ENCODE results near the gene PTPRQ.
"Not testable (repeated sequence)": the region's sequence is repeated elsewhere in the genome, so short reads cannot be mapped to it uniquely, and the experiment has no call there.

The PTPRQ gene, protein sequence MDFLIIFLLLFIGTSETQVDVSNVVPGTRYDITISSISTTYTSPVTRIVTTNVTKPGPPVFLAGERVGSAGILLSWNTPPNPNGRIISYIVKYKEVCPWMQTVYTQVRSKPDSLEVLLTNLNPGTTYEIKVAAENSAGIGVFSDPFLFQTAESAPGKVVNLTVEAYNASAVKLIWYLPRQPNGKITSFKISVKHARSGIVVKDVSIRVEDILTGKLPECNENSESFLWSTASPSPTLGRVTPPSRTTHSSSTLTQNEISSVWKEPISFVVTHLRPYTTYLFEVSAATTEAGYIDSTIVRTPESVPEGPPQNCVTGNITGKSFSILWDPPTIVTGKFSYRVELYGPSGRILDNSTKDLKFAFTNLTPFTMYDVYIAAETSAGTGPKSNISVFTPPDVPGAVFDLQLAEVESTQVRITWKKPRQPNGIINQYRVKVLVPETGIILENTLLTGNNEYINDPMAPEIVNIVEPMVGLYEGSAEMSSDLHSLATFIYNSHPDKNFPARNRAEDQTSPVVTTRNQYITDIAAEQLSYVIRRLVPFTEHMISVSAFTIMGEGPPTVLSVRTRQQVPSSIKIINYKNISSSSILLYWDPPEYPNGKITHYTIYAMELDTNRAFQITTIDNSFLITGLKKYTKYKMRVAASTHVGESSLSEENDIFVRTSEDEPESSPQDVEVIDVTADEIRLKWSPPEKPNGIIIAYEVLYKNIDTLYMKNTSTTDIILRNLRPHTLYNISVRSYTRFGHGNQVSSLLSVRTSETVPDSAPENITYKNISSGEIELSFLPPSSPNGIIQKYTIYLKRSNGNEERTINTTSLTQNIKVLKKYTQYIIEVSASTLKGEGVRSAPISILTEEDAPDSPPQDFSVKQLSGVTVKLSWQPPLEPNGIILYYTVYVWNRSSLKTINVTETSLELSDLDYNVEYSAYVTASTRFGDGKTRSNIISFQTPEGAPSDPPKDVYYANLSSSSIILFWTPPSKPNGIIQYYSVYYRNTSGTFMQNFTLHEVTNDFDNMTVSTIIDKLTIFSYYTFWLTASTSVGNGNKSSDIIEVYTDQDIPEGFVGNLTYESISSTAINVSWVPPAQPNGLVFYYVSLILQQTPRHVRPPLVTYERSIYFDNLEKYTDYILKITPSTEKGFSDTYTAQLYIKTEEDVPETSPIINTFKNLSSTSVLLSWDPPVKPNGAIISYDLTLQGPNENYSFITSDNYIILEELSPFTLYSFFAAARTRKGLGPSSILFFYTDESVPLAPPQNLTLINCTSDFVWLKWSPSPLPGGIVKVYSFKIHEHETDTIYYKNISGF (N-terminal part only)

GRCh38 chr12:80443974-80444666, at the start of gene PTPRQ:
Gene PTPRQ (plus strand): TSS chr12:80444235. CDS start chr12:80444346, 111 bp downstream.
- no peak for DNase-seq

GRCh38 chr12:80400571-80400991, 43.5 kb upstream of the PTPRQ start:
- DNase-seq = no peak

GRCh38 chr12:80401191-80401590, 42.8 kb upstream of the PTPRQ start:
- no peak for DNase-seq

DNA sequence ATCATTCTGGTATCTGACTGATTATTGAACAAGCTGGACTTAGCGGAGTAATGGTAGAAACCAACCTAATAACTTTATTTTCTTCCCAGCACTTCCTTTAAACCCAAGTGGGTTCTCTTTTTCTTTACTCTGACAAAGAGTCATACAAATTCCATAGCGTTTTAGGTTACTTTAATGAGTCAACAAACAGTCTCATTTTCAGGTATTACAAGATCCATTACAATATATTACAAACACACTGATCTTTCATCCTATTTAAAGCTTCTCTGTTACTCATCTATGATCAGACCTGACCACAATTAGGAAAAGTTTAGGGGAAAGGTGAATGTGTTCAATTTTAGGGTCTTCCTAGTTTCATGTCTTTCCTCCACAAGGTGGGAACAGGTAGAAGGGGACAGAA, 39.4 kb upstream of the PTPRQ start:
- no peak for DNase-seq

GRCh38 chr12:80406253-80406652, 37.8 kb upstream of the PTPRQ start:
- DNase-seq = no peak

DNA sequence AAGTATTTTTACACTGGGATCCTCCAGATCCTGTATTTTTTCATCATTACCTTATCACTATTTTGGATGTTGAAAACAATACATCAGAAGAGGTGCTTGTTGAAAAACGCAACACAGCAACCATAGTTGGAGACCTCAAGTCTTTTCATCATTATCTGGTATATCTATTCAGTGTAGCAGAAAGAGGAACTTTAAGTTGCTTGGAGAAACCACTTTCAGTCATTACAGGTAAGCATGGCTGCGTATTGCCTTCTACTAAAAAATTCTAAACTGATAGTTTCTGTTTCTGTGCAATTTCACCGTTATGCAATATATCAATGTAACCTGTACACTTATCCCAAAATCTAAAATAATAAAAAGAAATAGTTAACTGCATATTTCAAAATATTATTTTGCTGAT, 32.2 kb upstream of the PTPRQ start:
- no peak for DNase-seq

DNA sequence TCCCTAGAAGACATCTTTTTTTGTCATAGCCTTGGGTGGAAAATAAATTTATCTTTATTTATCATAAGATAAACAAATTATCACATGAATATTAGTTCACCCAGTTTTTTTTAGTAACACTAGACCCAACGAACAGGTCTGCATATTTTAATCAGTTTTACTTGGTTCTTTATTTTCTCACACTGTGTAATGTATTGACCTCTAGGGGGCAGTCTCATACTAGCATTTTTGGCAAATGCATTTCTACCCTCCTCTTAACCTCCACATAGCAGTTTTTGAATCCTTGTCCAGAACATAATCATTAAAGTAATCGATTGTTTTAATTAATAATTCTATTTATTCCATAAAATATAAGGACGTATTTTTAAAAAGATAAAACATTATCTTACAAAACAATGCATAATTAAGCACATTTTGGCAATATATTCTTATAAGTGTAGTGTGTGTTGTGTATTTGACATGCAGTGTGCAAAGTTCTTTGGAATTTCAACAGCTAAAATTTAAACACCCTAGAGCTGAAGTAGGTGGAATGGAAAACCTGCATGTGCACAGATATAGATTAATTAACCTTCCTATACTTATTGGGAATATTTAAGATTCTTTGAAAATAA, 31.6 kb upstream of the PTPRQ start:
- DNase-seq = peak; percentile 48

GRCh38 chr12:80413462-80413861, 30.6 kb upstream of the PTPRQ start:
- no peak for DNase-seq

DNA sequence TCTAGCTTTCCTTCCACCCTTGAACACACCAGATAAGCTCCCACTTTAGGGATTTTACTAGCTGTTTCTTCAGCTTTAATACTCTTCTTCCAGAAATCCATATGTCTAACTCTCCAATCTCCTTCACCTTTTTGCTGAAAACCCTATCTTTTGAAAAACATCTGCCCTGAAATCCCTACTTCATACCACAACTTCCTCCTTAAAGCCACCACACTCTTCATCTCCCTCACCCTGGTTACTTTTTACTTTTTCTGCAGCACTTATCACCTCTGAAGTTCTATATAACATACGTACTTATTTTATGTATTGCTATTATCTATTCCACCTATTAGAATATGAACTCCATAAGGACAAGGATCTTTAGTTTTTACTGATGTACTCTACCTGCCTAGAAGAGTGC, 28.6 kb upstream of the PTPRQ start:
- no peak for DNase-seq

DNA sequence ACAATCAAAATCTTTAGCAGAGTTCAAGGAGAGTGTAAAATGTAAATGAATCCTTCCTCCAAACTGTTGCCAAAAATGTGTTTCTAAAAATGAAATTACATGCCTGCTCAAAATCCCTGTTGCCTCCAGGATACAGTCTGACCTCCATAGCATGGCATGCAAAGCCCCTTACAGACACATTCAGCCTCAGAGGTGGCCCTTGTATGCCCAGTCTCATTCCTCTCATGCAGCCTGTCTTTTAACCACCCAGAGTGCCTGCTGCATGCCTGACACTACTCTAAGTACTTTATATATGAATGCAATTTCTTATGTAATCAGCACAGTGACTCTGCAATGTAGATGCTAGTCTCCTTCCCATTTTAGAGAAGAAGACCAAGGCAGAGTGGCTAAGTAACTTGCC, 24.4 kb upstream of the PTPRQ start:
- no peak for DNase-seq

DNA sequence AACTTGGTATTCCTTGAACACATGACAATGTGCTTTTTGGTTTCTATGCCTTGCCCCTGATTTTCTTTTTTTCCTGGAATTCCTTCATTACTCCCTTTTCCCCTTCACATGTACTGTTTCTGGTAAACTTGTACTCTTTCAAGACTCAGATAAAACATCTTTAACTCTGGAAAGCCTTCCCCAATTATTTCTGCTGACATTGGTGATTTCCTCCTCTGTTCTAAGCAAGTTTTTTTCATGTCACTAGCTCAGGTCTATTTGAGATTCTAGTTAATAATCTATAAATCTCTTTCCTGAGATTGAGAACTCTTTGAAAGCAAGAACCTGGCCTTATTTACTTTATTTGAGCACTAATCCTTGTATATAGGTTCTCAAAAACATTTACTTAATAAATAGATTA, 24.0 kb upstream of the PTPRQ start:
- no peak for DNase-seq

GRCh38 chr12:80422550-80422949, 21.5 kb upstream of the PTPRQ start:
- DNase-seq = no peak

DNA sequence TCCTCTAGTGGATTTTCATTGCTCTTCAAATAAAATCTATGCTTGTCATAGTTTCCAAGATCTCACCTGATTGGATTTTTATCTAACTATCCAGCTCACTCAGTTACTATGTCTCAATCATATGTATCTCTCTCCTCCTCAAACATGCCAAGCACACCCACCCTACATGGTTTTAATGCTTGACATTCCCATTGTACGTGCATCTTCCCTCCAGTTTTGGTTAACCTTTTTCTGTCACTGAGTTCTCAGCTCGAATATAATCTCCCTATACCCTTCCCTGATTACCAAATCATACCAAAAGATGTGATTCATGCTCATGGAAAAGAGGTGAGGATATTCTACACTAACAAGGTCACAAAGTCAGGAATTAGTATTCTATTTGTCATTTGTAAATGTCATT, 12.0 kb upstream of the PTPRQ start:
- no peak for DNase-seq

DNA sequence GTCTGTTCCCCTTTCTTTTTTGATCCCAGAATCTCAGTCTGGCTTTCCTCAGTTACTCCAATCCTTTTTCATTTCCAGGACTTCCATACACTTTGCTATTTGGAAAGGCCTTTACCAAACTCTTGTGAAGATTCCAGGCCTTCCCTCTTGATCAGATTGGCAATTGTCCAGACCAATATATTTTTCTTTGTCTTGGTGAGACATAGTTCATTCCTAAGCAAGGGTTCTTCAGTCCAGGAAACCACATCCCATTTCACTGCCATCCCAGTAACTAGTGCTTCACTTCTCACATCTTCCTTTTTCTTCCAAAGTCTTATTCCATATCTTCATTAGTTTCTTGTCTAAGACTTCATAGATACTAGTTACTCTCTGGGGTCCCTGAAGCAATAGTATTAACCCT, 2.1 kb upstream of the PTPRQ start:
- DNase-seq = no peak

- no peak for DNase-seq
These were observed 1.4 kb upstream of the PTPRQ start for GRCh38 chr12:80442426-80443222.

- no peak for DNase-seq
These were observed 1.2 kb downstream of the PTPRQ start for GRCh38 chr12:80445083-80445793.

DNA sequence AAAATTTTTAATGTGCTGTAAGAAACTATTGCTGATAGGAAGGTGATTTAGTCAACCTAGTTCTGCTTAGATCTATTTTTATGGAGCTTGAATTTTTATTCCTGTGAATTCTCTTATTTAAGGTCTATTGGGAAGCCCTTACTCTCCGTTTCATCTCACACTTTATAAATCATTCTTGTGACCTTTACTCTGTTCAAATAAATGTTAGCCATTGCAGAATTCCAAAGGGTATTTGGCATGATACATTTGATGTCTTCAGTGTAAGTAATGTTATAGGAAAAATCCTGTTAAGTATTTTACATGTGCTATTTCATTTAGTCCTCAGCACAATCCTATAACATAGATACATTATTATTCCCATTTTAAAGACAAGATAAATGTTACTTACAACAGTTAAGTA, 12.5 kb downstream of the PTPRQ start:
- no peak for DNase-seq

DNA sequence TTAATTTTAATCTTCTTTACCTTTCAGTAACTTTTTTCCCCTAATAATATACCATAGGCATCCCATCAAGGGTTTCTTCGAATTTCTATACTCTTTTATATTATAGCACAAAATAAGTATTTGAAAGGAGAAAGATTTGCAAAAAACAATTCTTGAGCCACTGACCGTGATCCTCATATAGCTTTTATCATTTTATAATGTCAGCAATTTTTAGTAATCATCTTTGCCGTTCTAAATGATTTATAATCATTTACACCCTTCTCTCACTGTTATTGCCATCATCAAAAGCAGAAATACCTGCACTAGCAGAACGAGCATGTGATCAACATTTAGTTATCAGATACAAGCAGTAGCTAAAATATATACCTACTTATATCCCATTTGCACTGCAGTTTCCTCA, 16.9 kb downstream of the PTPRQ start:
- DNase-seq = no peak

DNA sequence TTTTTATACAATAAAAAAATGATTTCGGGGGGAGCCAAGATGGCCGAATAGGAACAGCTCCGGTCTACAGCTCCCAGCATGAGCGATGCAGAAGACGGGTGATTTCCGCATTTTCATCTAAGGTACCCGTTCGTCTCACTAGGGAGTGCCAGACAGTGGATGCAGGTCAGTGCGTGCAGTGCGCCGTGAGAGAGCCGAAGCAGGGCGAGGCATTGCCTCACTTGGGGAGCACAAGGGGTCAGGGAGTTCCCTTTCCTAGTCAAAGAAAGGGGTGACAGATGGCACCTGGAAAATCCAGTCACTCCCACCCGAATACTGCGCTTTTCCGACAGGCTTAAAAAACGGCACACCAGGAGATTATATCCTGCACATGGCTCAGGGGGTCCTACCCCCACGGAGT, 17.8 kb downstream of the PTPRQ start:
- not testable (repeated sequence) for DNase-seq

DNA sequence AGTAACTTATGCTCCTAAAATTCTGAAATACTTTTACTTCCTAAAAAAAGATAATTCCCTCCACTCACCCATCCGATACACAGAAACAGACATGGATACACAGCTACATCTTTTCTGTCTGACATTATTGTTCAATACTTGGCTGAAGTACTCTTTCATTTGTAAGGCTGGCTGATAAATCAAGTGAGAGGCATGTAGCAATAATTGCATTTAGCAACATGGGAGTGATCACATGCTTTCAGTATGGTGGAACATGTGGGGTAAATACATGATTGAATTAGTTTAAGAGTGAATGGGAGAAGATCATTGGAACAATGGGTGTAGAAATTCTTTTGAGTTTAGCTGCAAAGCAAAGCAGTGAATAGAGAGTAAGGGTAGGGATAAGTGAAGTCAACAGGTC, 25.6 kb downstream of the PTPRQ start:
- DNase-seq = no peak

DNA sequence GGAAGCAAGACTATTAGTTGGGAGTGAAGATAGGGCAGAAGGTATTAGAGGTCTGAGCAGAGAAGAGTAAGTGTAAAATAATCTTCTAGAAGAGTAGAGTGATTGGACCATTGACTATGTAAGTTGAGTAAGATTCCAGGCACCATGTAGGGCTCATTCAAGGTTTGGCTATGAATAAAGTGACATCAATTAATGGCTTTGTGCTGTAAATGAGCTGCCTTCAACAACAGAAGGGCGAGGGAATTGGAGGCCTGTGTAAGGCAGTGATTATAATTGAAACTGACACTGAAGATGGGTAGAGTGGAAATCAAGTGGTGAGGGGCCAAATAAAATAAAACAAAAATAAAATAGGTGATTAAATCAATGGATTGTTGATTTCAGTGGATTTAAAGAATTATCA, 26.4 kb downstream of the PTPRQ start:
- no peak for DNase-seq

Data from NCI-H2029 treated with DMSO at 0.1 percent for 48 hours (cell line).